Neural cell (in vitro differentiated cells): ENCODE measurements around the gene ITGB3.

Experiments
- EZH2 ChIP-seq: fragments of 200-600, 300-800 bp; shearing (Covaris generic), sonication (generic); IDR thresholded peaks from 2 replicates; pipeline ENCODE4 v1.6.1; 2014; ENCODE audit warnings: antibody characterized with exemption, low read length, borderline replicate concordance, mild to moderate bottlenecking; ENCODE audit not compliant: insufficient read depth, poor library complexity, severe bottlenecking
- MXI1 ChIP-seq: fragments of 450-650 bp; conservative IDR thresholded peaks from 2 replicates; pipeline ENCODE4 v1.6.1; 2014; ENCODE audit warnings: antibody characterized with exemption, mild to moderate bottlenecking; ENCODE audit not compliant: poor library complexity, severe bottlenecking
- TF ChIP-seq, protein P1 (sequence below): fragments of 450-650 bp; IDR thresholded peaks from 2 replicates; pipeline ENCODE4 v1.5.1; 2014; ENCODE audit warnings: antibody characterized with exemption, mild to moderate bottlenecking, moderate library complexity; ENCODE audit not compliant: poor library complexity, severe bottlenecking
- TF ChIP-seq, protein P2 (sequence below): IDR thresholded peaks from 2 replicates; pipeline ENCODE4 v1.6.1; 2012; ENCODE audit warnings: borderline replicate concordance

GRCh38 chr17:47264166-47264565, 10.5 kb downstream of the ITGB3 start:
- TF ChIP-seq EZH2 (no peak), MXI1 (no peak)
- TF ChIP-seq, protein P1, sequence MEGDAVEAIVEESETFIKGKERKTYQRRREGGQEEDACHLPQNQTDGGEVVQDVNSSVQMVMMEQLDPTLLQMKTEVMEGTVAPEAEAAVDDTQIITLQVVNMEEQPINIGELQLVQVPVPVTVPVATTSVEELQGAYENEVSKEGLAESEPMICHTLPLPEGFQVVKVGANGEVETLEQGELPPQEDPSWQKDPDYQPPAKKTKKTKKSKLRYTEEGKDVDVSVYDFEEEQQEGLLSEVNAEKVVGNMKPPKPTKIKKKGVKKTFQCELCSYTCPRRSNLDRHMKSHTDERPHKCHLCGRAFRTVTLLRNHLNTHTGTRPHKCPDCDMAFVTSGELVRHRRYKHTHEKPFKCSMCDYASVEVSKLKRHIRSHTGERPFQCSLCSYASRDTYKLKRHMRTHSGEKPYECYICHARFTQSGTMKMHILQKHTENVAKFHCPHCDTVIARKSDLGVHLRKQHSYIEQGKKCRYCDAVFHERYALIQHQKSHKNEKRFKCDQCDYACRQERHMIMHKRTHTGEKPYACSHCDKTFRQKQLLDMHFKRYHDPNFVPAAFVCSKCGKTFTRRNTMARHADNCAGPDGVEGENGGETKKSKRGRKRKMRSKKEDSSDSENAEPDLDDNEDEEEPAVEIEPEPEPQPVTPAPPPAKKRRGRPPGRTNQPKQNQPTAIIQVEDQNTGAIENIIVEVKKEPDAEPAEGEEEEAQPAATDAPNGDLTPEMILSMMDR, result no peak
- TF ChIP-seq, protein P2, sequence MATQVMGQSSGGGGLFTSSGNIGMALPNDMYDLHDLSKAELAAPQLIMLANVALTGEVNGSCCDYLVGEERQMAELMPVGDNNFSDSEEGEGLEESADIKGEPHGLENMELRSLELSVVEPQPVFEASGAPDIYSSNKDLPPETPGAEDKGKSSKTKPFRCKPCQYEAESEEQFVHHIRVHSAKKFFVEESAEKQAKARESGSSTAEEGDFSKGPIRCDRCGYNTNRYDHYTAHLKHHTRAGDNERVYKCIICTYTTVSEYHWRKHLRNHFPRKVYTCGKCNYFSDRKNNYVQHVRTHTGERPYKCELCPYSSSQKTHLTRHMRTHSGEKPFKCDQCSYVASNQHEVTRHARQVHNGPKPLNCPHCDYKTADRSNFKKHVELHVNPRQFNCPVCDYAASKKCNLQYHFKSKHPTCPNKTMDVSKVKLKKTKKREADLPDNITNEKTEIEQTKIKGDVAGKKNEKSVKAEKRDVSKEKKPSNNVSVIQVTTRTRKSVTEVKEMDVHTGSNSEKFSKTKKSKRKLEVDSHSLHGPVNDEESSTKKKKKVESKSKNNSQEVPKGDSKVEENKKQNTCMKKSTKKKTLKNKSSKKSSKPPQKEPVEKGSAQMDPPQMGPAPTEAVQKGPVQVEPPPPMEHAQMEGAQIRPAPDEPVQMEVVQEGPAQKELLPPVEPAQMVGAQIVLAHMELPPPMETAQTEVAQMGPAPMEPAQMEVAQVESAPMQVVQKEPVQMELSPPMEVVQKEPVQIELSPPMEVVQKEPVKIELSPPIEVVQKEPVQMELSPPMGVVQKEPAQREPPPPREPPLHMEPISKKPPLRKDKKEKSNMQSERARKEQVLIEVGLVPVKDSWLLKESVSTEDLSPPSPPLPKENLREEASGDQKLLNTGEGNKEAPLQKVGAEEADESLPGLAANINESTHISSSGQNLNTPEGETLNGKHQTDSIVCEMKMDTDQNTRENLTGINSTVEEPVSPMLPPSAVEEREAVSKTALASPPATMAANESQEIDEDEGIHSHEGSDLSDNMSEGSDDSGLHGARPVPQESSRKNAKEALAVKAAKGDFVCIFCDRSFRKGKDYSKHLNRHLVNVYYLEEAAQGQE, result no peak
